Ishikawa (cell line): ENCODE results near the gene HTT.

Source experiments
- EP300 ChIP-seq: IDR thresholded peaks from 2 replicates; pipeline ENCODE4 v1.6.1; 2012; ENCODE audit warnings: borderline replicate concordance
- TAF1 ChIP-seq: IDR thresholded peaks from 2 replicates; pipeline ENCODE4 v1.6.1; 2012; ENCODE audit warnings: low read depth, mild to moderate bottlenecking

- TF ChIP-seq EP300 (no peak), TAF1 (no peak)
These were observed 179.3 kb downstream of the HTT start for GRCh38 chr4:3253808-3254207.
